ENCODE data around the gene EFCAB6.

Gene EFCAB6

DNA sequence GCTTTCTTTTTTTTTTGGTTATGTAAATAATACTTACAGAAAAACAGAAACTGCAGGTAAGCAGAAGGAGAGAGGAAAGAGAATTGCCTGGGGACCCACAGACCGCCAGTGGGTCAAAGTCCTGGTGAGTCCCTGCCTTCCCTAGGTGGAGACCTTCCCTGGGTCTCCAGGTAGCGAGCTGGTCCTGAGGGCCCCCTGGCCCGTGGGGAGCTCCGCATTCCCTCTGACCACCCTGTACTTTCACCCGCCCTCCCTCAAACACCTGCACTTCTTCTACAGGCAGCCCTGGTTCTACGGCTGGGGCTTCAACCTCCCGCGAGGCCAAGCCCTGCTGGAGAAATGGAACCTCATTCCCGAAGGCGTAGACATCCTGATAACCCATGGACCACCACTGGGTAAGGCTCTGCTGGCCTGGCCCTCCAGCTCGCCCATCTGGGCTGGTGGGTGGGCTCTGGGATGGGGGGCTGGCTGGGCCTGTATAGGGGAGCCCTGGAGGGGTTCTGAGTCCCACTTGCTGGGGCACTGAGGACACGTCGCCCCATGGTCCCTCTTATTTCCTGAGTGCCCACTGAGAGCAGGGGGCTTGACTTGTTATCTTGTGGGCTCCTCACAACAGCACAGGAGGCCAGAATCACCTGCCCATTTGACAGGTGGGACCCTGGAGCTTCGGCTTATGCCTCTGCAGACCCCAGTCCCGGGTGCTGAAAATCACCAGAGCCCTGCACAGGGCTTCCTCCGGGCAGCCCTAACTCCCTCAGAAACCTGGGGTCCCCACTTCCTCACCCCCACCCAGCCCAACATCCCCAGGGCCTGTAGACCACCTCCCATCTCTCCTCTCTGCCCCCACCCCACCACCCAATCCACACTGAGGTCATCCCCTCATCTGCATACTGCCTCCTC lies 313.9 kb downstream of the EFCAB6 start:
- no peak for DNase-seq

DNA sequence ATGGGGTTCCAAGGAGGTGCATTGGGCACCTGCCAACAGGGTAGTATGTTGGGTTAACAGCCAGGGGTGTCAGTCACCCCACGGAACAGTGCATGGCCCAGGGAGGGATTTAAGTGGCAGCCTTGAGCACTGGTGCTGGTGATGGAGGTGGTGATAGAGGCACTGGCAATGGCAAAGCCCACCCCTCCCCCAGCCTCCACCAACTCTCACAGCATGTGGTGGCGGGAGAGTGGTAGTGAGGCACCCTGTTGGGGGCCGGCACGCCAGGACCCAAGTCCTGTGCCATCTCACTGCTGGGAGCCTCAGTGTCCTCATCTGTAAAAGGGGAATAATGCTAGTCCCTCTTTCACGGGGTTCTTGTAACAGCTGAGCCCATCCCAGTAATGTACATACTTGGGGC lies 318.8 kb downstream of the EFCAB6 start:
- DNase-seq, result no peak

DNA sequence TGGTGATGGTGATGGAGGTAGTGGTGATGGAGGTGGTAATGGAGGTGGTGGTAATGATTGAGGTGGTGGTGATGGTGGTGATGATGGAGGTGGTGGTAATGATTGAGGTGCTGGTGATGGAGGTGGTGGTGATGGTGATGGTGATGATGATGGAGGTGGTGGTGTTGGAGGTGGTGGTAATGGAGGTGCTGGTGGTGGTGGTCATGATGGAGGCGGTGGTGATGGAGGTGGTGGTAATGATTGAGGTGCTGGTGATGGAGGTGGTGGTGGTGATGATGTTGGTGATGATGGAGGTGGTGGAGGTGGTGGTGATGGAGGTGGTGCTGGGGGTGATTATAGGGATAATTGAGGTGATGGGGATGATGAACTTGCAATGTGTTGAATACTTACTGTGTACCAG lies 320.4 kb downstream of the EFCAB6 start:
- DNase-seq, result no peak

DNA sequence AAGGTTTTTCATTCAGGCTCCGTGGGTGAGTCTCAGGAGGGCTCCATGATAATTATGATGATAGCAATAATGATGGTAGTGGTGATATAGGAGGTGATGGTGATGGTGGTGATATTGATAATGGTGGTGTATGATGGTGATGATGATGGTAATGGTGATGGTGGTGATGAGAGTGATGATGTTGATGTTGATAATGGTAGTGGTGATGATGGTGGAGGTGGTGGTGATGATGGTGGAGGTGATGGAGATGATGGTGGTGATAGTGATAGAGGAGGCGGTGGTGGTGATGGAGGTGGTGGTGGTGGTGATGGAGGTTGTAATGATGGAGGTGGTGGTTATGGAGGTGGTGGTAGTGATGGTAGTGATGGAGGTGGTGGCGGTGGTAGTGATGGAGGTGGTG lies 320.9 kb downstream of the EFCAB6 start:
- no peak for DNase-seq

DNA sequence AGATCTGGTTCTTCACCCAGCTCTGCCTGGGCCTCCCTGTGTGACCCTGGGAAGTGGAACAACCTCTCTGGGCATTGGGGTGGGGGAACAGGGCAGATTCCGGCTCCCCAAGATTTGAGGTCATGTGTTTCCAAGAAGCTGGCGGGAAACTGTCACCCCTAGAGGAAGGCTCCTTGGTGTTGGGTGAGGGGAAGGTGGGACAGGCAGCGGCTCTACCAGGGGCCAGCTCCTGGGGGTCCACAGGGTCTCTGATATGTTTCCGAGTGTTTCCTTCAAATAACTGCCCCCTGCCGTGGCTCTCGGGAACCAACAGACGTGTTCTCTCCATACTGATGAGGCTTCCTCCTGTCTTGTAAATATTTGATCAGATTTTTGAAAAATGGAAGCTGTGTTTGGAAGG lies 321.8 kb downstream of the EFCAB6 start:
- DNase-seq, result no peak

DNA sequence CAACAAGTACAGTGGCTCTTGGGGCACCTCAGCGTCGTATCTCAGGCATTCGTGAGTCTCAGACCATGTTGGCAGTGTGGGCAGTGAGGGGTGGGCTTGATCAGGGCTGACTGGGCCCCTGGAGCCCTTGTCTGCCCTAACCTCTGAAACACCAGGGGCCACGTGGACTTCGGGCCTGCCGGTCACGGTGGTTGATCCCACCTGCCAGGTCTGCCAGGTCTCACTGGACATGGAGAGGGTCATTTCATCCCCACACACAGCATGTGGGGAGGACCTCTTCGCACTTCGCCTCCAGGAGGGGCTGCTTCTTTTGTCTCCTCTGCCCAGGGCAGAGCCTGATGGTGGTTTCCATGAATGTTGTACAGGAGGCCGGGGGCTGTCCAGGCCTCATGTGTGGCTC lies 323.2 kb downstream of the EFCAB6 start:
- DNase-seq, result no peak

DNA sequence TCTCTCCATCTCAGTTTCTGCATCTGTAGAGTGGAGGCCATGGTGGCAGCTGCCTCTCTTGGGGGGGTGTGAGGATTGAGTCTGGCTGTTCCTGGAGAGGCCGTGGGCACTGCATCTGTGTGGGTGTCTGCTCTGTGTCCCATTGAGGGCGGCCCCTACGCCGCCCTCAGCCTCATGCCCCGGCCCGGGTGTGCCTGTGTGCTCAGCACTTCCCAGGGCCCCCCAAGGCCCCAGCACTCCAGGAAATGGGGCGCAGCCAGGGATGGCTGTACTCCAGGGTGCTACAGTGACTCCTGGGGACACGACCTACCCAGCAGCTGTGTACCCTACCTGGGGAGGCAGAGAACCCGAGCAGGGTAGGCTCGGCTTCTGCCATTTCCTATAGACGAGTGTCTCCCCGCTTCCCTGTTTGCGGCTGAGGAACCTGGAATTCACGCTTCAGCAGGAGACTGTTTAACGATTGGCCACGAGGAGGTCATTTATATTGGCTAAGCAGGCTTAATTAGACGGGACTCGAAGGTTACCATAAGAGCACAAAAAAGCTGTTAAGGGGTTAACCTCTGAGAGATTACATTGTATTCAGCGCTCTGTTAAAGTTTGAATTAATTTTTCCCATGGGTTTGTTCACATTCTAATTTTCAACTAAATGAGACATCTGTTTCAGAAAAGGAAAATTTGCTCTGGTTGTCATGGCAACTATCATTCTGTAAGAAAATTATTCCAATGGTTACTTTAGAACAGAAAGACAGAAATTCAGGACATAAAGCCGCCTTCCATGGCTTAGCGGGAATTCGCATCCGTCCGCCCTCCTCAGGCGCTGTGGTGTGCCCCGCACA lies 323.9 kb downstream of the EFCAB6 start:
- DNase-seq, result no peak

DNA sequence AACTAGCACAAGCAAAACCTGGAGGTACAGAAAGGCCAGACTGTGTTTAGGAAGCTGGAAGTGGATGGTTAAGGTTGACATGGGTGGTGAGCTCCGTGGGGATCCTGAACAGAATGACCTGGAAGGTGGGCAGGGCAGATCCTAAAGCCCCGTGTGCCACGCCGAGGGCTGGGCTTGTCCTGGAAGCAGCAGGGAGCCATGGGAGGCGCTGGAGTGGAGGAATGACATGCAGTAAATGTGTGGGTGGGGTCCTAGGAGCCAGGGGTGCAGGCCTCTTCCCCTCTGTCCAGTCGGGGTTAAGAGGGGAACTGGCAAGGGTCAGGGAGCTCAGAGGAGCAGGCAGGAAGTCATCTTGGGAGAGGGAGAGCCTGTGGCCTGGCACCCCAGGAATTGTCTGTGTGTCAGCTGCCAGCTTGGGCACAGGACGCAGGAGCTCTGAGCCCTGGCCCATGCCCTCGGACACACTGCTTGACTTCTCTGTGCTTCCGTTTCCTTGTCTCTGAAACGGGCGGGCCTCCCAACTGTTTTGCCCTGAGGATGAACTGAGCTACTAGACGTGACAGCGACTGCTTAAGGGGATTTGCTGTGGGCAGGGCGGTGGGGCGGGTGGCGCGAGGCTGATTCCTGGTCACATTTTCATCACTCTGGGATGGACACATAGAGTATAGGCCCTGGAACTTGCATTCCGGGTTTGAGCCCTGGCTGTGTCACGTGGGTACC lies 324.6 kb downstream of the EFCAB6 start:
- no peak for DNase-seq

DNA sequence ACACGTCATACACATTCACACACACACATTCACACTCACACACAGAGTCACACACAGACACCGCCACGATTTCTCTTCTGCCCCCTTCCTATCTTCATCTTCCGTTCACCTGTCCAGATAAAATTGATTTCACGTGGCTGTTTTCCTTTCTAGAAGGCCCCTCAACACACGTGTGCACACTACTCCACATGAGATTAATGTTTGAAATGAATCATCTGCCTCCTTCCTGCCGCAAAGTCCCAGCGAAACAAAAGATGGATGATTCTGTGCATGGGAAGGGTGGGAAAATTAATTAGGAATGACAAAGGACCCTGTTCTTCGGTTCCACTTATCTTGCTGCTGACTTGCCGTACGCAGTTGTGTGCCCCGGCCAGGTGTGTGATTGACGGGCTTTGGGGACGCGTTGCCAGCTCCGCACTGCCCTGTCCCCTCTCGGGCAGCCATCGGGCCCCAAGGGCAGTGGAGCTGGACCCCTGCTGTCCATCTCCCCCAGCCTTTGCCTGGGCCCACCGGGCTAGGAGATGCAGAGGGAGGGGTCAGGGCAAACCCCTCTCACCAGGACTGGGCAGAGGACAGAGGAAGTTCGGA lies 326.5 kb downstream of the EFCAB6 start:
- DNase-seq, result no peak

DNA sequence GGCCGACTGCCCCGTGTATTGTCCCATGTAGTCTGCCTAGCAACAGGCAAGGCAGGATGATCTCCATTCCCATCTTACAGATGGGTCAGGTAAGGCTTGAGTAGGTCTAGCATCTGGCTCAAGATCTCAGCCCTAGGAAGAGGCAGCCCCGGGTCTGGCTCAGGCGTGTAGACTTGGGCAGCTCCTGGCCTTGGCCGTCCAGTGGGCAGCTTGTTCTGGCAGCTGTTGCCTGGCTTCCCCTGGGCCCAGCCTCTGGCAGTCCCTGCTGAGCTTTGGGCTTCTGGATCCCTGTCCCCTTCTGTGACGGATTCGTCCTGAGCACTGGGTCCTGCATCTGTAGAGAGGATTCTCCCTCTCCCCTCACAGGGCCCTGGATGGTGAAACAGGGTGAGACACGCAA lies 327.9 kb downstream of the EFCAB6 start:
- no peak for DNase-seq

DNA sequence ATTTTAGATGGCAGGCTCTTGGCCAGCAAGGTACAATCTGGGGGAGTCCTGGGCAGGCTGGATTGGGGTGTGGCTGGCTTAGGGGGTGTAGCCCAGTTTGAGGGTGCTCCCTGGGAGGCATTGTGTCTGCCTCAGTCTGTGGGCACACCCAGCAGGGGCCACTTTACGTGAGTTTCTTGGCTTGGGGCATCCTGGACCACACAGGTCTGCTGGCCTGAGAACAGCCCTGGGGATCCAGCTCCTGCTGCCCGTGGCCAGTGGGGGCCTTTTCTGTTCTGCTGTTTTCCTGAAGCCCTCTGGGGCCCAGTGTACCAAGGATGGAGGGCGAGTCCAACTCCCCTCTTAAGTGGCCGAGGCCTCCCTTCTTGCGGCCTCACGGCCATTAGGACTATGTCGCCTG lies 328.4 kb downstream of the EFCAB6 start:
- no peak for DNase-seq

DNA sequence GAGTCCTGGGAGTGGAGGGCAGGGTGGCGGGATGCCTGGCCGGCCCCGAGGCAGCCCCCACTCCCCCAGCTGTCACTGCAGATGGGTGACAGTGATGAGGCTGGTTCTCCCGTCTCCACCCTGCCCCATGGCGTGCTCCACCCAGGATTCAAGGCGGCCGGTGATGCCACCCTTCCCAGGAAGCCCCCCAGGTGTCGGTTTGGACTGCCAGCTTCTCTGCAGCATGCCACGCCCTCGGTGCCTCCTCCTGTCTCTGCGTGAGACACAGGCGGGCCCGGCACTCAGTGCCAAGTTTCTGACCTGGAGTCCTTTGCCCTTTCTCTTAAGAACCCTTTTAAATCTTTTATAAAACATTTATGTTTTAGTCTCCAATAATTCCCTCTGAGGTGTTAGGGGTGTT lies 328.8 kb downstream of the EFCAB6 start:
- DNase-seq, result no peak

DNA sequence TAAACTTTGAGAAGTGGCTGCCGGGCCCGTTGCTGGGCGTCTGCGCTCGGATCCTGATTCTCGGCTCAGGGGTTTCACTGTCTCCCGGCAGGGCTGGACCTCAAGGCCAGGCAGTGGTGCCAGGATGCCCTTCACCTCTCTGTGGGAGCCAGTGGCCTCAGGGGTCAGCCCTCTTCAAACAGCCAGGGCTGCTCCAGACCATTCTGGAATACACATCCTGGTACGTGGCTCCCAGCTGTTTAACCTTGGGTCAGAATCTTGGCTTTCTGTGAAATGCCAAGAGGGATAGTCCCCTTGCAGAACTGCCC lies 329.8 kb downstream of the EFCAB6 start:
- no peak for DNase-seq

DNA sequence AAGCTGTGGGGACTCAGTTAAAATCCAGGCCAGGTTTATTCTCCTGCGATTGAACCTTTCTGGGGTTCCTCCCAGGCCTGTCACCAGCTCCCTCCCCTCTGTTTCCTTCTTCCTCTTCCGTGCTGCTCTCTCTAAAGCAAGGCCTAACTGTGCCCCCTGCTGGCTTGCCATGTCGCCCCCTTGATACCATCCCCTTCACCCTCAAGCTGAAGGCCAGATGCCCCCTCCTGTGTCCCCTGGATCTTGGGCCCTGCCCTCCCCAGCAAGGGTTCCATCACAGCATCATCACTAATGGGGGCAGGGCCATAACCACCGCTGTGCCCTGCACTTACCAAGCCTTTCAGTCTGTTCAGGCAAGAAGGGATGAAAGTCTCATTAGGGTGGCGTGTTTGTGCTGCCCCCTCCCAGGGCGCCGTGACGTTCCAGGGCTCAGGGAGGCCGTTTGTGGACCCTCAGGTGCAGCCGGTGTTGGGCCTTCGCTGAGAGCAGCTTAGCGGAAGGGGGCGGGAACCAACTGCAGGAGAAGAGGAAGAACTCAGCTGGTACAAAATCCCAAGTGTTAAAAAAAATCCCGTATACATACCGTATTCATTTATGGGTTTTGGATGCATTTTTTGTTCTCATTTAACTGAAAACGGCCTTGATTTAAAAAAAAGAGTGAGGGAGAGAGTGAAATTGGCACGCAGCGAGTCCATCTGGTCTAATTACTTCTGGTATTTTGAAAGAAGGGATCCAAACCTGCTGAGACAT lies 330.4 kb downstream of the EFCAB6 start:
- no peak for DNase-seq

DNA sequence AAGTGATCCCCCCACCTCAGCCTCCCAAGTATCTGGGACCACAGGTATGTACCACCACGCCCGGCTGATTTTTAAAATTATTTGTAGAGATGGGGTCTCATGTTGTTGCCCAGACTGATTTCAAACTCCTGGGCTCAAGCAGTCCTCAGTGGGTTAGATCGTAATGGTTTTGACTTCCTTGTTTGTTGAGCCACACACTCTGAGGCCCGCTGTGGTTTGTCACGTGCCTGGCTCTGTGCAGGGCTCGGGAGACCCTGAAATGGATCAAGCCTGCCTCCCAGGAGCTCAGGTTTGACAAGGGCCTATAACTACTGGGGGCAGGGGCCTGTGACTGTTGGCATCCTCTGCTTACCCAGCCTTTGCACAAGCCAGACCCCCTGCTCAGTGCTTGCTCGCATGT lies 332.1 kb downstream of the EFCAB6 start:
- no peak for DNase-seq

DNA sequence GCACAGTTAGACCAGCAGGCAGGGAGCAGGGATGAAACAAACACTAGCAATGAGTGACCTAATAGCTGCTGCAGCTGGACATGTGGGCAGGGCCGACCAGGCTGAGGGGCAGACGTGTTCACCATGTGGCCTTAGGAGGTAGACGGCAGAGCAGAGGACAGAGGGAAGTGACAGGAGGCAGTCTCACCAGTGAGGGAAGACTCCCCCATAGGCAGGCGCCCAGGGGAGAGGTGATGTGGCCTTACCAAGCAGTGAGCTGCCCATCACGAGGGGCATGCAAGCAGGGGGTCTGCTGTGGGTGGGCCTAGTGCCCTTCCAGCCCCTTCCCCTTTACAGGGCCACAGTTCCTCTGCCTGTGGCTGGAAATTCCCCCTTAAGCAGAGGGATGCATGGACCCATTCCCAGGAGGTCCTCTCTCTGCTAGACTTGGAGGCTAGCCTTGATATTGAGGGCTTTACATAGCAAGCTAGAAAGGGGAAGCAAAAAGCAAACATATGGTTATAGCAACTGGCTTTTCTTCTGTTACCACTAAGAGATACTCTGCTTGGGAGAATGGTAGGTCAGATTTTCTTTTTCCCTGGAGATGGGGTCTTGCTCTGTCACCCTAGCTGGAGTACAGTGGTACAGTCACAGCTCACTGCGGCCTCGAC lies 332.7 kb downstream of the EFCAB6 start:
- DNase-seq, result no peak

All from NCI-H2171 (cell line).